Endodermal cell (in vitro differentiated cells): ENCODE results near the gene FXR2. TPM values are rescaled to one million over a fixed set of nuclear protein-coding genes. Genes with fewer than 3 reads are reported as not detected.

ENCODE experiments used
- DNase-seq: peaks from one replicate; pipeline ENCODE4 v3.0.0-alpha.2; 2017
- H3K27ac ChIP-seq: 2 replicates; pipeline ENCODE4 v1.5.1; 2013; ENCODE audit warnings: mild to moderate bottlenecking, low read depth, low read length, moderate library complexity
- H3K27me3 ChIP-seq: 2 replicates; pipeline ENCODE4 v1.6.1; 2013; ENCODE audit warnings: mild to moderate bottlenecking, low read length, moderate library complexity; ENCODE audit not compliant: insufficient read depth, control insufficient read depth, poor library complexity, severe bottlenecking
- H3K36me3 ChIP-seq: 2 replicates; pipeline ENCODE4 v1.7.0; 2013; ENCODE audit warnings: mild to moderate bottlenecking, low read length, moderate library complexity; ENCODE audit not compliant: control insufficient read depth, insufficient read depth
- H3K4me1 ChIP-seq: one replicate; pipeline ENCODE4 v1.7.0; 2013; ENCODE audit warnings: low read length; ENCODE audit not compliant: control insufficient read depth, insufficient read depth
- H3K4me3 ChIP-seq: 2 replicates; pipeline ENCODE4 v1.5.1; 2013; ENCODE audit warnings: mild to moderate bottlenecking, low read length, moderate library complexity
- H3K9ac ChIP-seq: 2 replicates; pipeline ENCODE4 v1.6.1; 2013; ENCODE audit warnings: mild to moderate bottlenecking, low read length, moderate library complexity; ENCODE audit not compliant: poor library complexity, severe bottlenecking; ENCODE audit errors: extremely low read depth
- H3K9me3 ChIP-seq: 2 replicates; pipeline ENCODE4 v1.6.1; 2013; ENCODE audit warnings: mild to moderate bottlenecking, low read length, moderate library complexity; ENCODE audit not compliant: control insufficient read depth
- H3K27ac Mint-ChIP-seq: 2 replicates; pipeline ENCODE4 v1.8.0; 2020; ENCODE audit warnings: mixed read lengths
- H3K27me3 Mint-ChIP-seq: 2 replicates; pipeline ENCODE4 v1.8.0; 2021; ENCODE audit warnings: mild to moderate bottlenecking, mixed read lengths; ENCODE audit not compliant: insufficient read depth
- H3K36me3 Mint-ChIP-seq: 2 replicates; pipeline ENCODE4 v1.8.0; 2020; ENCODE audit warnings: low read depth, mixed read lengths
- H3K4me1 Mint-ChIP-seq: 2 replicates; pipeline ENCODE4 v1.8.0; 2020; ENCODE audit warnings: mixed read lengths
- H3K4me3 Mint-ChIP-seq: 2 replicates; pipeline ENCODE4 v1.8.0; 2020; ENCODE audit warnings: mild to moderate bottlenecking, moderate library complexity, mixed read lengths
- H3K9me3 Mint-ChIP-seq: 2 replicates; pipeline ENCODE4 v1.8.0; 2020; ENCODE audit warnings: mild to moderate bottlenecking, mixed read lengths
- CTCF ChIP-seq: fragments of 200-600 bp; sonication (generic); conservative IDR thresholded peaks from 2 replicates; pipeline ENCODE4 v1.5.0; 2021; ENCODE audit warnings: antibody characterized with exemption, mild to moderate bottlenecking
- WGBS, 2 experiments: methylation state at CpG; one replicate each; pipeline versions ENCODE4 v1.1.5 to v1.1.7; 2013; ENCODE audit warnings: missing lambda C conversion rate in 2 of 2, mixed read lengths in 1 of 2; ENCODE audit not compliant: insufficient coverage in 1 of 2, insufficient read length in 1 of 2; 5-methylcytosine and 5-hydroxymethylcytosine counted together
- total RNA-seq, 2 donors: library from RNA; stranded (reverse); fragmentation: NEBNext Ultra II Directional in 1 of 2; extraction: Animal tissue kit (Norgen Biotek cat#: 25700) in 1 of 2; gene quantifications; 2 replicates in 1 of 2; 3 replicates in 1 of 2; pipeline ENCODE4 v1.2.1, GENCODE V29; 2021

FXR2 gene
- total RNA-seq, 2 donors from 2014 or later: 52.1 to 53.9 TPM

GRCh38 chr17:7548585-7549400 is 65.9 kb downstream of the FXR2 start, which contains the start of gene TNFSF12:
Gene TNFSF12, plus strand, starts transcription at chr17:7549058. Its CDS starts 96 bp downstream, at chr17:7549154.
- Mint-ChIP-seq H3K4me1 (peaks cover 3% of the 10 kb centered on the region), H3K27ac (no peak within 1 kb of the TSS), H3K4me3 (peak within 1 kb of the TSS; percentile 69), H3K27me3 (peaks cover 15% of the 10 kb centered on the region), H3K9me3 (no peaks in the 10 kb centered on the region), H3K36me3 (no peaks in the 10 kb centered on the region)
- H3K9me3 ChIP-seq: no peaks in the 10 kb centered on the region
- 6 to 14% methylated on average over 17 to 63 of the region's 65 CpGs for WGBS, 2 experiments
- H3K4me1 ChIP-seq: no peaks in the 10 kb centered on the region
- H3K36me3 ChIP-seq: no peaks in the 10 kb centered on the region
- no peak within 1 kb of the TSS for H3K27ac ChIP-seq
- TF ChIP-seq CTCF: peak; percentile 39
- peak; percentile 85 for DNase-seq
- H3K27me3 ChIP-seq: no peaks in the 10 kb centered on the region
- H3K9ac ChIP-seq: peak within 1 kb of the TSS; percentile 38
- peak within 1 kb of the TSS; percentile 84 for H3K4me3 ChIP-seq

GRCh38 chr17:7544911-7545310 is 69.8 kb downstream of the FXR2 start:
- H3K27ac Mint-ChIP-seq: no peak overlapping the region
- H3K9me3 Mint-ChIP-seq: no peaks in the 10 kb centered on the region
- no peak for TF ChIP-seq CTCF
- Histone ChIP-seq H3K36me3 (no peaks in the 10 kb centered on the region), H3K9me3 (no peaks in the 10 kb centered on the region), H3K4me3 (no peak overlapping the region), H3K27ac (no peak overlapping the region), H3K4me1 (no peaks in the 10 kb centered on the region), H3K9ac (no peak overlapping the region), H3K27me3 (peaks cover 12% of the 10 kb centered on the region)
- H3K36me3 Mint-ChIP-seq: no peaks in the 10 kb centered on the region
- peaks cover 3% of the 10 kb centered on the region for H3K4me1 Mint-ChIP-seq
- 72 to 82% methylated on average over 5 to 6 of the region's 6 CpGs for WGBS, 2 experiments
- DNase-seq: no peak
- H3K4me3 Mint-ChIP-seq: no peak overlapping the region
- peaks cover 29% of the 10 kb centered on the region for H3K27me3 Mint-ChIP-seq

Other genes with a start within 250 kb of the FXR2 start
- gene TNK1, start 233.8 kb downstream of the FXR2 start, total RNA-seq: 10 to 100 TPM; 11.0 to 11.7 TPM
- gene PLSCR3, start 220.4 kb downstream of the FXR2 start, total RNA-seq: 10 to 100 TPM; 21.0 to 26.2 TPM
- gene TMEM256, start 210.8 kb downstream of the FXR2 start, total RNA-seq: 100 to 1,000 TPM; 133 to 175 TPM
- gene NLGN2, start 207.1 kb downstream of the FXR2 start, total RNA-seq: 100 to 1,000 TPM in 1 of 2 donors, 10 to 100 TPM in 1; 78.5 to 121 TPM
- under 1 TPM; 0.46 to 0.49 TPM for gene SPEM1, start 194.6 kb downstream of the FXR2 start, total RNA-seq
- not detected for gene SPEM2, start 189.3 kb downstream of the FXR2 start, total RNA-seq
- gene SPEM3, start 186.0 kb downstream of the FXR2 start, total RNA-seq: not detected
- 1 to 10 TPM; 6.5 to 8.6 TPM for gene TMEM102, start 179.5 kb downstream of the FXR2 start, total RNA-seq
- gene FGF11, start 175.4 kb downstream of the FXR2 start, total RNA-seq: 1 to 10 TPM; 4.0 to 8.8 TPM
- 10 to 100 TPM in 1 of 2 donors, 1 to 10 TPM in 1; 8.7 to 11.6 TPM for gene CHRNB1, start 169.8 kb downstream of the FXR2 start, total RNA-seq
- gene ZBTB4, start 135.3 kb downstream of the FXR2 start, total RNA-seq: 10 to 100 TPM; 18.8 to 25.5 TPM
- under 1 TPM in 1 of 2 donors, not detected in 1; 0.33 TPM for gene SLC35G6, start 133.5 kb downstream of the FXR2 start, total RNA-seq
- gene POLR2A, start 130.5 kb downstream of the FXR2 start, total RNA-seq: 100 to 1,000 TPM; 129 to 189 TPM
- gene TNFSF12, start 65.8 kb downstream of the FXR2 start, total RNA-seq: 1 to 10 TPM; 8.3 to 8.4 TPM
- 1 to 10 TPM; 1.7 to 3.0 TPM for gene TNFSF13, start 56.1 kb downstream of the FXR2 start, total RNA-seq
- gene SENP3, start 53.0 kb downstream of the FXR2 start, total RNA-seq: 10 to 100 TPM; 71.5 to 82.3 TPM
- under 1 TPM in 1 of 2 donors, not detected in 1; 0.44 TPM for gene CD68, start 35.3 kb downstream of the FXR2 start, total RNA-seq
- 10 to 100 TPM; 47.4 to 56.6 TPM for gene MPDU1, start 31.0 kb downstream of the FXR2 start, total RNA-seq
- gene SOX15, start 24.8 kb downstream of the FXR2 start, total RNA-seq: 1 to 10 TPM; 6.4 to 7.3 TPM
- gene SAT2, start 12.9 kb upstream of the FXR2 start, total RNA-seq: 100 to 1,000 TPM in 1 of 2 donors, 10 to 100 TPM in 1; 82.7 to 103 TPM
- gene SHBG, start 15.2 kb upstream of the FXR2 start, total RNA-seq: 1 to 10 TPM in 1 of 2 donors, under 1 TPM in 1; 0.77 to 1.9 TPM
- gene ATP1B2, start 36.0 kb upstream of the FXR2 start, total RNA-seq: 1 to 10 TPM; 6.4 to 7.5 TPM
- gene TP53, start 72.6 kb upstream of the FXR2 start, total RNA-seq: 100 to 1,000 TPM; 113 to 130 TPM
- gene WRAP53, start 73.6 kb upstream of the FXR2 start, total RNA-seq: 10 to 100 TPM; 21.7 to 30.8 TPM
- gene EFNB3, start 90.3 kb upstream of the FXR2 start, total RNA-seq: 10 to 100 TPM; 12.8 to 15.0 TPM
- gene DNAH2, start 102.8 kb upstream of the FXR2 start, total RNA-seq: under 1 TPM; 0.42 to 0.69 TPM
- gene KDM6B, start 219.3 kb upstream of the FXR2 start, total RNA-seq: 10 to 100 TPM; 53.3 to 60.3 TPM
- gene TMEM88, start 240.2 kb upstream of the FXR2 start, total RNA-seq: 10 to 100 TPM; 16.8 to 26.8 TPM
- gene NAA38, start 242.7 kb upstream of the FXR2 start, total RNA-seq: 10 to 100 TPM; 38.9 to 44.8 TPM
- gene CYB5D1, start 243.1 kb upstream of the FXR2 start, total RNA-seq: 10 to 100 TPM; 10.6 to 12.9 TPM